GM12878 (cell line): ENCODE measurements around the gene BAAT. TPM values are rescaled to one million over a fixed set of nuclear protein-coding genes. Genes with fewer than 3 reads are reported as not detected.
A peak's percentile ranks its signal among the peaks of the same experiment; 100 is the strongest.

Experiments used
- ATAC-seq: fragments of 200-7000 bp; cut with Tn5 transposase; 3 replicates; pipeline ENCODE4 v1.9.1; 2020; ENCODE audit warnings: mild to moderate bottlenecking, moderate library complexity
- BruUV-seq: library from RNA; stranded (reverse); fragments of 400-500 nt; replicated peaks from 2 replicates; lab custom pipeline; 2021; lab: Mats Ljungman, UMichigan
- CTCF ChIA-PET: fragments of 300-600 bp; sonication (Branson Sonifier 250); formaldehyde crosslinking; extraction: SDS; loops from one replicate; lab custom pipeline; 2021; ENCODE audit warnings: inconsistent platforms; lab: Yijun Ruan, JAX
- POLR2A ChIA-PET: fragments of 350-600 bp; formaldehyde crosslinking; extraction: SDS; loops from one replicate; lab custom pipeline; 2021; ENCODE audit warnings: inconsistent platforms; lab: Charles Lee
- RAD21 ChIA-PET: fragments of 300-600 bp; sonication (Branson Sonifier 250); formaldehyde crosslinking; loops from one replicate; lab custom pipeline; 2023; ENCODE audit warnings: antibody characterized with exemption; ENCODE audit not compliant: unreplicated experiment; lab: Charles Lee
- SMC1A ChIA-PET: fragments of 300-600 bp; sonication (Branson Sonifier 250); formaldehyde crosslinking; loops from one replicate; lab custom pipeline; 2023; ENCODE audit not compliant: unreplicated experiment, uncharacterized antibody; lab: Charles Lee
- DNase-seq: peaks from one replicate; pipeline ENCODE4 v3.0.0-alpha.2; 2011; ENCODE audit warnings: low read depth, low spot score
- FAIRE-seq: peaks from 3 replicates; lab custom pipeline; 2011; peaks lifted over from hg19 to GRCh38; lab: Jason Lieb, UNC
- H2AFZ ChIP-seq: 2 replicates; pipeline ENCODE4 v1.6.0; 2011; ENCODE audit warnings: low read depth, low read length, control low read depth; ENCODE audit not compliant: control insufficient read depth
- H3K27ac ChIP-seq: 2 replicates; pipeline ENCODE4 v1.5.1; 2011; ENCODE audit warnings: control low read depth; ENCODE audit not compliant: control insufficient read depth, insufficient read depth
- H3K27me3 ChIP-seq, 2 experiments: replicated peaks in 1 of 2; 2 replicates each; pipeline versions ENCODE4 v1.6.0 to v1.6.1; 2011; ENCODE audit warnings: low read length in 1 of 2; ENCODE audit not compliant: control insufficient read depth in 2 of 2, insufficient read depth in 2 of 2
- H3K36me3 ChIP-seq, 2 experiments: 2 replicates each; pipeline ENCODE4 v1.5.1; 2011; ENCODE audit warnings: low read length in 1 of 2; ENCODE audit not compliant: control insufficient read depth in 2 of 2, insufficient read depth in 2 of 2
- H3K4me1 ChIP-seq: 2 replicates; pipeline ENCODE4 v1.6.1; 2011; ENCODE audit warnings: mild to moderate bottlenecking, low read length, moderate library complexity, mixed read lengths; ENCODE audit not compliant: control insufficient read depth, insufficient read depth
- H3K4me2 ChIP-seq: 2 replicates; pipeline ENCODE4 v1.6.0; 2011; ENCODE audit warnings: control low read depth; ENCODE audit not compliant: control insufficient read depth, insufficient read depth
- H3K4me3 ChIP-seq: fragments of 200-600 bp; sonication (generic); 2 replicates; pipeline ENCODE4 v1.5.1; 2016
- H3K79me2 ChIP-seq: 2 replicates; pipeline ENCODE4 v1.6.0; 2011; ENCODE audit warnings: low read length; ENCODE audit not compliant: control insufficient read depth, insufficient read depth
- H3K9ac ChIP-seq: 2 replicates; pipeline ENCODE4 v1.8.0; 2011; ENCODE audit warnings: low read length, control low read depth, mixed read lengths; ENCODE audit not compliant: control insufficient read depth, insufficient read depth
- H3K9me3 ChIP-seq: replicated peaks from 3 replicates; pipeline ENCODE4 v1.5.1; 2011; ENCODE audit warnings: mild to moderate bottlenecking, low read length; ENCODE audit not compliant: control insufficient read depth, insufficient read depth
- H4K20me1 ChIP-seq: 2 replicates; pipeline ENCODE4 v1.6.0; 2011; ENCODE audit not compliant: control insufficient read depth, insufficient read depth
- CBX3 ChIP-seq: fragments of 200-600 bp; sonication (generic); IDR thresholded peaks from 2 replicates; pipeline ENCODE4 v1.6.1; 2016; ENCODE audit warnings: low read depth, borderline replicate concordance
- CEBPB ChIP-seq, 2 experiments: fragments of 150-350 bp in 1 of 2; IDR thresholded peaks; 2 replicates each; pipeline ENCODE4 v1.6.1; 2012 to 2014; ENCODE audit warnings: low read depth in 2 of 2, low read length in 2 of 2, borderline replicate concordance in 1 of 2, inconsistent platforms in 1 of 2
- ESRRA ChIP-seq: IDR thresholded peaks from 2 replicates; pipeline ENCODE4 v1.6.1; 2012; ENCODE audit warnings: mild to moderate bottlenecking, low read length, improper control_type of control experiment
- HCFC1 ChIP-seq: fragments of 150-350 bp; IDR thresholded peaks from 2 replicates; pipeline ENCODE4 v1.6.1; 2014; ENCODE audit warnings: low read length
- HDAC2 ChIP-seq: fragments of 200-600 bp; sonication (generic); IDR thresholded peaks from 2 replicates; pipeline ENCODE4 v1.6.1; 2017
- IKZF1 ChIP-seq: fragments of 450-650 bp; conservative IDR thresholded peaks from 2 replicates; pipeline ENCODE4 v1.6.1; 2017; ENCODE audit warnings: antibody characterized with exemption, mild to moderate bottlenecking
- MYC ChIP-seq: IDR thresholded peaks from 2 replicates; pipeline ENCODE4 v1.6.1; 2011; ENCODE audit warnings: mild to moderate bottlenecking, low read length, moderate library complexity, inconsistent platforms; ENCODE audit not compliant: insufficient read depth, insufficient replicate concordance, insufficient read length, severe bottlenecking
- NFXL1 ChIP-seq: fragments of 450-650 bp; IDR thresholded peaks from 2 replicates; pipeline ENCODE4 v1.6.1; 2017; ENCODE audit warnings: antibody characterized with exemption, mild to moderate bottlenecking, borderline replicate concordance
- PRDM15 ChIP-seq: fragments of 450-650 bp; formaldehyde crosslinking; IDR thresholded peaks from 2 replicates; pipeline ENCODE4 v1.4.0; 2020; ENCODE audit warnings: mild to moderate bottlenecking, moderate library complexity
- STAT1 ChIP-seq: fragments of 450-650 bp; conservative IDR thresholded peaks from 2 replicates; pipeline ENCODE4 v1.6.1; 2014; ENCODE audit warnings: antibody characterized with exemption, mild to moderate bottlenecking
- TCF3 ChIP-seq: IDR thresholded peaks from 2 replicates; pipeline ENCODE4 v1.6.1; 2012; ENCODE audit warnings: low read depth, mild to moderate bottlenecking, low read length, borderline replicate concordance; ENCODE audit not compliant: insufficient read depth
- TCF7 ChIP-seq: IDR thresholded peaks from 2 replicates; pipeline ENCODE4 v1.6.1; 2014; ENCODE audit warnings: antibody characterized with exemption, borderline replicate concordance
- ZBTB40 ChIP-seq: fragments of 450-650 bp; IDR thresholded peaks from 2 replicates; pipeline ENCODE4 v1.6.1; 2016; ENCODE audit warnings: mild to moderate bottlenecking, moderate library complexity, borderline replicate concordance
- ZZZ3 ChIP-seq: IDR thresholded peaks from 2 replicates; pipeline ENCODE4 v1.6.1; 2011; ENCODE audit warnings: low read depth; ENCODE audit not compliant: control insufficient read depth, insufficient read length
- WGBS: methylation state at CpG from one replicate; pipeline ENCODE4 v1.1.6; 2016; ENCODE audit warnings: low lambda C conversion rate; ENCODE audit not compliant: insufficient replicate concordance, insufficient coverage; ENCODE audit errors: missing lambda C conversion rate; 5-methylcytosine and 5-hydroxymethylcytosine counted together
- in situ Hi-C: fragments of 300-500 bp; cut with MboI; formaldehyde crosslinking; loops from 9 replicates; pipeline ENCODE4 v1.14.3; 2018; ENCODE audit warnings: mixed read lengths
- intact Hi-C: fragments of 100-400 bp; cut with micrococcal nuclease; formaldehyde crosslinking; loops from one replicate; pipeline ENCODE4 v1.14.2; 2022; ENCODE audit not compliant: unreplicated experiment
- polyA plus RNA-seq, 11 experiments: library from polyadenylated mRNA; depleted of rRNA in 4 of 11; unstranded in 6 of 11; stranded (reverse) in 5 of 11; fragments of >200 nt; fragmentation: Nextera tagmentation in 4 of 11; fragmentation: Illumina TruSeq in 1 of 11; extraction: Ambion mirVana in 4 of 11; extraction: Trizol in 1 of 11; gene quantifications; 1 replicate in 1 of 11; 2 replicates in 10 of 11; pipeline versions ENCODE4 v1.2.1 to v1.2.3, GENCODE V29; 2011 to 2016; ENCODE audit warnings: inconsistent platforms in 2 of 11, missing spikeins in 2 of 11, low read depth in 1 of 11
- total RNA-seq, 4 experiments: library from RNA; depleted of rRNA in 3 of 4; stranded (reverse); fragments of >200 nt in 3 of 4; fragmentation: Illumina TruSeq in 1 of 4; extraction: Trizol in 1 of 4; gene quantifications; 2 replicates each; pipeline versions ENCODE4 v1.2.1 to v1.2.3, GENCODE V29; 2013 to 2021

Gene BAAT
- total and polyA plus RNA-seq, 10 of the 15 experiments (the other 5 are each of a cell fraction or from before 2014, with no cell fraction given): 0.02 to 0.26 (median 0.06) TPM; not detected in 2

- TF ChIP-seq STAT1 (no peak), HDAC2 (no peak), ESRRA (no peak), PRDM15 (CRISPR knock-in tag) (no peak), ZZZ3 (no peak), HCFC1 (no peak)
Observed at GRCh38 chr9:101403516-101404285, 18.9 kb upstream of the BAAT start (continued).

GRCh38 chr9:101400120-101400519 is 15.3 kb upstream of the BAAT start:
- 0 out of 2 replicates have a peak, but pooled peaks cover 3% of the 10 kb centered on the region for H3K4me1 ChIP-seq
- RAD21 ChIA-PET: interaction anchor here (2.1 to 3.0 kb wide), 2 partner anchors 27 to 49 kb away, joined by 8 to 14 read pairs; no protein-coding TSS in a partner anchor
- peak overlapping the region; percentile 94 for H3K4me2 ChIP-seq
- no peak overlapping the region for H2AFZ ChIP-seq
- CTCF ChIA-PET: interaction anchor here (0.8 to 1.7 kb wide), 3 partner anchors 19 to 281 kb away, joined by 3 to 6 read pairs (median 4); no protein-coding TSS in a partner anchor
- TSS peak; percentile 44 for BruUV-seq
- peaks cover 53% of the 10 kb centered on the region for H3K79me2 ChIP-seq
- H3K9ac ChIP-seq: peak overlapping the region; percentile 76; the same call in 1 of the 2 replicates
- FAIRE-seq (no peak), ATAC-seq (no peak), DNase-seq (no peak)
- H4K20me1 ChIP-seq: no peaks in the 10 kb centered on the region
- H3K27ac ChIP-seq: no peak overlapping the region
- H3K4me3 ChIP-seq: peak overlapping the region; percentile 80
- WGBS: 69% methylated on average over 5 of the region's 5 CpGs
- intact Hi-C loops (no loop called here), in situ Hi-C loops (no loop called here)
- POLR2A ChIA-PET: interaction anchor here (0.6 to 2.4 kb wide), 5 partner anchors 21 to 134 kb away, joined by 3 to 16 read pairs (median 3); partner anchors contain the start of gene RNF20
- H3K9me3 ChIP-seq: peaks cover 11% of the 10 kb centered on the region
- H3K36me3 ChIP-seq: peaks cover 0 to 28% of the 10 kb centered on the region in 2 experiments; a peak in 2 of 4 replicates
- SMC1A ChIA-PET: interaction anchor here (0.7 to 2.7 kb wide), 7 partner anchors 28 to 281 kb away, joined by 3 to 12 read pairs (median 4); no protein-coding TSS in a partner anchor
- no peaks in the 10 kb centered on the region for H3K27me3 ChIP-seq
- TF ChIP-seq NFXL1 (no peak), MYC (no peak), CEBPB (IDR thresholded peaks at IDR 0.05; ENCODE audit: borderline replicate concordance in 1 of 2, low read depth in 2 of 2, low read length in 2 of 2) (no peak), CBX3 (no peak), IKZF1 (no peak), ZBTB40 (no peak), TCF3 (no peak), TCF7 (no peak)
